ENCODE measurements around the gene FLOT2. TPM values are rescaled to one million over a fixed set of nuclear protein-coding genes. Genes with fewer than 3 reads are reported as not detected.

The FLOT2 gene
- polyA plus RNA-seq, 2 of the 4 experiments (the other 2 are of a cell fraction), result 66.4 to 78.6 TPM

GRCh38 chr17:28887871-28888471, 9.6 kb downstream of the FLOT2 start:
- no peak overlapping the region for H3K4me2 ChIP-seq
- no peak for TF ChIP-seq E2F6 (IDR thresholded peaks at IDR 0.05; ENCODE audit: borderline replicate concordance, low read depth)
- TF ChIP-seq REST (IDR thresholded peaks at IDR 0.05), result no peak
- no peak for TF ChIP-seq ZNF302 (CRISPR knock-in tag; IDR thresholded peaks at IDR 0.05)
- no peak for TF ChIP-seq ESRRA (IDR thresholded peaks at IDR 0.05; ENCODE audit: borderline replicate concordance, low read length)
- TF ChIP-seq ZFP36 (IDR thresholded peaks at IDR 0.05; ENCODE audit: borderline replicate concordance, partially characterized antibody), result no peak
- no peak for TF ChIP-seq CTCF (IDR thresholded peaks at IDR 0.05)
- TF ChIP-seq POLR2AphosphoS2 (conservative IDR thresholded peaks at IDR 0.05; ENCODE audit: low read length), result no peak
- TF ChIP-seq RFX5 (IDR thresholded peaks at IDR 0.05), result no peak
- no peak for TF ChIP-seq EP300 (IDR thresholded peaks at IDR 0.05)
- TF ChIP-seq KDM1A (IDR thresholded peaks at IDR 0.05; ENCODE audit: low read depth), result no peak
- TF ChIP-seq JUN (IDR thresholded peaks at IDR 0.05), result no peak
- TF ChIP-seq HEYL (CRISPR knock-in tag; IDR thresholded peaks at IDR 0.05), result no peak
- TF ChIP-seq CEBPB (IDR thresholded peaks at IDR 0.05), result no peak
- TF ChIP-seq USF2 (IDR thresholded peaks at IDR 0.05), result no peak
- no peak for TF ChIP-seq NPAS2 (CRISPR knock-in tag; IDR thresholded peaks at IDR 0.05; ENCODE audit: borderline replicate concordance)
- no peak for TF ChIP-seq HOXB5 (CRISPR knock-in tag; IDR thresholded peaks at IDR 0.05)
- TF ChIP-seq FOXS1 (CRISPR knock-in tag; IDR thresholded peaks at IDR 0.05), result no peak
- TF ChIP-seq SREBF2 (IDR thresholded peaks at IDR 0.05), result no peak
- no peak for TF ChIP-seq HOXA7 (CRISPR knock-in tag; IDR thresholded peaks at IDR 0.05)
- no peaks in the 10 kb centered on the region for H3K4me1 ChIP-seq
- 89% methylated on average over 12 of the region's 12 CpGs for WGBS (ENCODE audit: missing lambda C conversion rate)
- H3K4me3 ChIP-seq, result no peak overlapping the region
- no peaks in the 10 kb centered on the region for H3K9me3 ChIP-seq
- no peak for DNase-seq (ENCODE audit: low read depth in 1 of 2, low spot score in 1 of 2)
- FAIRE-seq, result no peak
- POLR2A ChIA-PET, result no interaction called here
- no peak overlapping the region for H3K27ac ChIP-seq
- no peak for ATAC-seq
- CTCF ChIA-PET, result interaction anchor here (0.9 to 9.9 kb wide), 4 partner anchors 9 to 161 kb away, joined by 3 to 54 read pairs (median 4); partner anchors contain the start of gene DHRS13

- ChIA-PET POLR2A (no interaction called here), CTCF (interaction anchor here (0.5 to 9.9 kb wide), 6 partner anchors 12 to 159 kb away, joined by 4 to 54 read pairs (median 6); partner anchors contain the start of genes DHRS13 and TLCD1)
- no peaks in the 10 kb centered on the region for H3K9me3 ChIP-seq
- no peak for DNase-seq (ENCODE audit: low read depth in 1 of 2, low spot score in 1 of 2)
- ATAC-seq, result no peak
- no peak overlapping the region for H3K4me2 ChIP-seq
- no peaks in the 10 kb centered on the region for H3K4me1 ChIP-seq
- 87% methylated on average over 10 of the region's 10 CpGs for WGBS (ENCODE audit: missing lambda C conversion rate)
- no peak overlapping the region for H3K27ac ChIP-seq
- no peak for FAIRE-seq
- no peak overlapping the region for H3K4me3 ChIP-seq
- no peak for TF ChIP-seq HMGXB4 (CRISPR knock-in tag; IDR thresholded peaks at IDR 0.05; ENCODE audit: borderline replicate concordance)
- TF ChIP-seq TP53 (CRISPR knock-in tag; IDR thresholded peaks at IDR 0.05), result no peak
- no peak for TF ChIP-seq HEYL (CRISPR knock-in tag; IDR thresholded peaks at IDR 0.05)
- no peak for TF ChIP-seq RARB (CRISPR knock-in tag; IDR thresholded peaks at IDR 0.05)
- no peak for TF ChIP-seq KDM5A (IDR thresholded peaks at IDR 0.05)
- TF ChIP-seq SMC3 (IDR thresholded peaks at IDR 0.05), result no peak
- no peak for TF ChIP-seq CTCF (IDR thresholded peaks at IDR 0.05)
- TF ChIP-seq E2F6 (IDR thresholded peaks at IDR 0.05; ENCODE audit: borderline replicate concordance, low read depth), result no peak
Observed at GRCh38 chr17:28885951-28886350, 11.6 kb downstream of the FLOT2 start.

All from A549 (cell line).